ENCODE data around the gene KIFC1. TPM values are rescaled to one million over a fixed set of nuclear protein-coding genes. Genes with fewer than 3 reads are reported as not detected.
"Not testable (repeated sequence)": the region's sequence is repeated elsewhere in the genome, so short reads cannot be mapped to it uniquely, and the experiment has no call there.

The KIFC1 gene
- total RNA-seq, 1 donor from 2014 or later = 7.4 TPM

DNA sequence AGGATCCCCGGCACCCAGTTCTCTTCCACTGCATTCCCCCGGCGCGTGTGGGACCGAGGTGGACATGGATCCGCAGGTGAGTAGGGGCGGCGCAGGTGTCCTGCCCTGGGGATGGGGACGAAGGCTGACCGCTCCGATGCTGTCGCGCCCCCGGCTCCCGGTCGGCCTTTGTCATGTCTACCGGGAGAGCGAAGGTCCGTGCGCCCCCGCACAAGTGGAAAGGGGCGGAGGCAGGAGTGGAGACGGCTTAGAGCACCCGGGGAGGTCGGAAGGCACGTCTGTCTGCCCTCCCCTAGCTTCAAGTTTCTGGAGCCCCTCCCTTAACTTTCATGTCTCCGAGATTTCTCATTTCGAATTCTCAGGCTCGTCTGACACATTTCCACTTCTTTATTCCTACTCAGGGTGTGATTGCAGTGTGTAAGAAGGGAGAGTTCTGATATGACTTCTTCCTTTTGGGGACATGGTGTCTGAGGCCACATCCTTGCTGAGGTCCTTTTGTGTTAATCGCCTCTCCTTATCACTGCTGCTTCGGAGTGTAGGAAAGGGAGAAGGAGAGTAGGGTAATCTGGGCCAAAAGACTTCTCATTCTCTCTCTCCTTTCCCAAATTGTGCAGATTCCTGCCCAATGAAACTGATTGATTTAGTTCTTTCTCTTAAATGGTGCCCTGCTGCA, 435 bp downstream of the KIFC1 start:
- peaks cover 32% of the 10 kb centered on the region for H3K4me1 Mint-ChIP-seq (ENCODE audit: low read depth)
- H3K36me3 Mint-ChIP-seq (ENCODE audit: low read depth) = no peaks in the 10 kb centered on the region
- peak overlapping the region; percentile 97 for H3K27ac Mint-ChIP-seq (ENCODE audit: unreplicated experiment)

GRCh38 chr6:33392595-33392948, 949 bp downstream of the KIFC1 start:
- Mint-ChIP-seq H3K4me3 (ENCODE audit: unreplicated experiment) (peak overlapping the region; percentile 77), H3K27ac (ENCODE audit: unreplicated experiment) (peak overlapping the region; percentile 97), H3K36me3 (ENCODE audit: low read depth) (no peaks in the 10 kb centered on the region), H3K9me3 (ENCODE audit: low read depth) (no peaks in the 10 kb centered on the region), H3K27me3 (ENCODE audit: low read depth) (no peaks in the 10 kb centered on the region), H3K4me1 (ENCODE audit: low read depth) (peaks cover 32% of the 10 kb centered on the region)
- DNase-seq (ENCODE audit: low spot score) = no peak
- no peak for TF ChIP-seq CTCF (IDR thresholded peaks at IDR 0.05)

More for the DNA sequence above, 435 bp downstream of the KIFC1 start:
- Mint-ChIP-seq H3K27me3 (ENCODE audit: low read depth) (no peaks in the 10 kb centered on the region), H3K4me3 (ENCODE audit: unreplicated experiment) (peak overlapping the region; percentile 77), H3K9me3 (ENCODE audit: low read depth) (no peaks in the 10 kb centered on the region)
- no peak for DNase-seq (ENCODE audit: low spot score)
- no peak for TF ChIP-seq CTCF (IDR thresholded peaks at IDR 0.05)

GRCh38 chr6:33392979-33393378, 1.4 kb downstream of the KIFC1 start:
- H3K4me3 Mint-ChIP-seq (ENCODE audit: unreplicated experiment) = peak overlapping the region; percentile 77
- DNase-seq (ENCODE audit: low spot score) = no peak

GRCh38 chr6:33397541-33397940, 5.9 kb downstream of the KIFC1 start:
- no peaks in the 10 kb centered on the region for H3K27me3 Mint-ChIP-seq (ENCODE audit: low read depth)
- no peak for TF ChIP-seq CTCF (IDR thresholded peaks at IDR 0.05)
- no peaks in the 10 kb centered on the region for H3K36me3 Mint-ChIP-seq (ENCODE audit: low read depth)
- peaks cover 21% of the 10 kb centered on the region for H3K4me1 Mint-ChIP-seq (ENCODE audit: low read depth)
- DNase-seq (ENCODE audit: low spot score) = no peak
- no peaks in the 10 kb centered on the region for H3K9me3 Mint-ChIP-seq (ENCODE audit: low read depth)
- no peak overlapping the region for H3K27ac Mint-ChIP-seq (ENCODE audit: unreplicated experiment)
- H3K4me3 Mint-ChIP-seq (ENCODE audit: unreplicated experiment) = no peak overlapping the region

More at GRCh38 chr6:33392979-33393378, 1.4 kb downstream of the KIFC1 start:
- peaks cover 32% of the 10 kb centered on the region for H3K4me1 Mint-ChIP-seq (ENCODE audit: low read depth)
- H3K27me3 Mint-ChIP-seq (ENCODE audit: low read depth) = no peaks in the 10 kb centered on the region
- no peak for TF ChIP-seq CTCF (IDR thresholded peaks at IDR 0.05)
- H3K36me3 Mint-ChIP-seq (ENCODE audit: low read depth) = no peaks in the 10 kb centered on the region
- peak overlapping the region; percentile 70 for H3K27ac Mint-ChIP-seq (ENCODE audit: unreplicated experiment)
- H3K9me3 Mint-ChIP-seq (ENCODE audit: low read depth) = no peaks in the 10 kb centered on the region

DNA sequence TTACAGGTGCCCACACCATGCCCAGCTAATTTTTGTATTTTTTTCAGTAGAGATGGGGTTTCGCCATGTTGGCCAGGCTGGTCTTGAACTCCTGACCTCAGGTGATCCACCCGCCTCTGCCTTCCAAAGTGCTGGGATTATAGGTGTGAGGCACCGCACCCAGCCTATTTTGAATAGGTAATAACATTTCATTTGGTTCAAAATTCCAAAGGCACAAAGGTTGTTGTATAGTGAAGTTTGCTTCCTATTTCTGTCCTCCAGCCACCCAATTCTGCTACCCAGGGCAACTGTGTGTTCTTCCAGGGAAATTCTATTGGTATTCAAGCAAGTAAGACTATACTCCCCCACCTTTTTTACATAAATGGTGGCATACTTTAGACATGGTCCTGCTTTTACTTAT, 7.0 kb downstream of the KIFC1 start:
- not testable (repeated sequence) for H3K27me3 Mint-ChIP-seq (ENCODE audit: low read depth); H3K36me3 Mint-ChIP-seq (ENCODE audit: low read depth); DNase-seq (ENCODE audit: low spot score); H3K9me3 Mint-ChIP-seq (ENCODE audit: low read depth); H3K4me3 Mint-ChIP-seq (ENCODE audit: unreplicated experiment); H3K27ac Mint-ChIP-seq (ENCODE audit: unreplicated experiment)
- peaks cover 14% of the 10 kb centered on the region for H3K4me1 Mint-ChIP-seq (ENCODE audit: low read depth)

DNA sequence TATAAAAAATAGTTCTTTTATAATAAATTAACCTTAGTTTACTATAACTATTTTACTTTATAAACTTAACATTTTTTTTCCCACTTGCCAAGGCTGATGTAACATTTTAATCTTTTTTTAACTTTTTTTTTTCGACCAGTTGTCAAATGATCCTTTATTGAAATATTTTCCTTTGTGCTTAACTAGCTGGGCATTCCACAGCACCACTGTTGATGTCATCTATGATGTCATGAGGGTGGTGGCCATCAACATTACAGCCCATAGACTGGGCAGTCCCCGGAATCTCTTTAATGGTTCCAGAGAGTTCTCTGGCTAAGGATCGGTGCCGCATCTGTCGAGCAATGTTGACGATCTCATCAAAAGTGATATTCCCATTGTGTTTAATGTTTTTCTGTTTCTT, 8.3 kb downstream of the KIFC1 start:
- not testable (repeated sequence) for H3K27me3 Mint-ChIP-seq (ENCODE audit: low read depth); H3K27ac Mint-ChIP-seq (ENCODE audit: unreplicated experiment); H3K4me3 Mint-ChIP-seq (ENCODE audit: unreplicated experiment); H3K4me1 Mint-ChIP-seq (ENCODE audit: low read depth); H3K9me3 Mint-ChIP-seq (ENCODE audit: low read depth); H3K36me3 Mint-ChIP-seq (ENCODE audit: low read depth); DNase-seq (ENCODE audit: low spot score)

Data from chondrocyte (in vitro differentiated cells).